Bronchus fibroblast of lung (primary cell): Measurements from ENCODE around the gene THUMPD2. TPM values are rescaled to one million over a fixed set of nuclear protein-coding genes. Genes with fewer than 3 reads are reported as not detected.

Experiments used
- total RNA-seq: library from RNA; depleted of rRNA; stranded (reverse); fragments of >200 nt; gene quantifications from 2 replicates; pipeline ENCODE4 v1.2.3, GENCODE V29; 2015

Gene THUMPD2
- total RNA-seq: 3.7 and 4.2 TPM in 2 replicates

DNA sequence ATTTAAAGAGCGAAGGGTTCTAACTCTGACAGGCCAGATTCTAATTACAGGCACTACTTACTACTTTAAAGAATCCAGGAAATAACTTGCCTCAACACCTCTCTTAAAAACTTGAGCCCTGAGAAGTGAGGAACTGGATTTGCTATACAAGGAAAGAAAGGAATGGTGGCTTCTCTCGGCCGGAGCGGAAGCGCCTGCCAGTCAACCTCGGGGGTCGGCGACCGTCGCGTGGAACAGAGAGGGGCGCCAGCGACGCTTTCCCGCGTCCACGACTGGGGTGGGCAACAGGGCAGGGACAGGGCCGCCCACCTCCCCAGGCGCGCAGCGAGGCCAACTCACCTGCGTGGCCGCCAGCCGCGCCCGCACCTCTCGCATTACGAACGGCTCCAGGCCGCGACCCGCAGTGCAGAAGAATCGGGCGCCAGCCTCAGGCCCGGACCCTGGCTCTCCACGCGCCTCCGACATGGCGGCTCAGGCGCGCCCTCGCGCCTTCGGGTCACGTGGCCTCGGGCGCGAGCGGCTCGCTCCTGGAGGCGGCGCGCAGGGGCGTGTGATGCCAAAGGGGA lies at the start of gene THUMPD2:
THUMPD2 (minus strand) TSS at position 484 of the 566 bp plus-strand sequence; CDS start at position 465, 19 bp downstream.

Other genes starting within 250 kb of the THUMPD2 start
- 0.84 TPM in 1 of 2 replicates, not detected in the other for gene TMEM178A, start 113.3 kb downstream of the THUMPD2 start, total RNA-seq